HG02610 (cell line): ENCODE results near the gene TNK2.

ENCODE experiments used
- ATAC-seq: cut with Tn5 transposase; IDR thresholded peaks from one replicate; pipeline ENCODE4 v1.9.1; 2021; ENCODE audit warnings: mild to moderate bottlenecking, moderate library complexity; ENCODE audit not compliant: unreplicated experiment

Gene TNK2

DNA sequence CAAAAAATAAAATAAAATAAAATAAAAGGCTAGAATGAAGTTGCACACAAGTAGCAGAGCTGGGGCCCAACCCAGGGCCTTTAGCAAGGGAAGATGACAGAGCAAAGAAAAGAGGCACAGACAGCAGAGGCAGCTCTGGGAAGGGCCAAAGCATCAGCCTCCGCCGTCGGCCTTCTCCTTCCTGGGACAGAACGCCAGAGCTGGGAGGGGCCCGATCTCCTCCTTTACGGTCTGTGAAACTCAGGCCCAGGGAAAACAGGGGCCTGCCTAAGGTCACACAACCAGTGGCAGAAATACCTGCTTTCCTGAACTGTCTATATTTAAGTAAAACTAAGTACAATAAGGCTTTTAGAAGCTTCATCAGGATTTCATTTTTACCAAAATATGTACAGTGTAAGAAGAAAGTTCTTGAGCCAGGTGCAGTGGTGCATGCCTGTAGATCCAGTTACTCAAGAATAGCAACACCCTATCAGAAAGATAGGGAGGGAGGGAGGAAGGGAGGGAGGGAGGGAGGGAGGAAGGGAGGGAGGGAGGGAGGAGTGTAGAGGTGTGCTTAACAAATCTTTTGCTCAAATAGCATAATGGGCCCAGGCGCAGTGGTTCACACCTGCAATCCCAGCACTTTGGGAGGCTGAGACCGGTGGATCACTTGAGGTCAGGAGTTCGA lies 53.6 kb downstream of the TNK2 start:
- ATAC-seq: no peak

- ATAC-seq: no peak
Observed at GRCh38 chr3:195853996-195854395, 54.4 kb downstream of the TNK2 start.

DNA sequence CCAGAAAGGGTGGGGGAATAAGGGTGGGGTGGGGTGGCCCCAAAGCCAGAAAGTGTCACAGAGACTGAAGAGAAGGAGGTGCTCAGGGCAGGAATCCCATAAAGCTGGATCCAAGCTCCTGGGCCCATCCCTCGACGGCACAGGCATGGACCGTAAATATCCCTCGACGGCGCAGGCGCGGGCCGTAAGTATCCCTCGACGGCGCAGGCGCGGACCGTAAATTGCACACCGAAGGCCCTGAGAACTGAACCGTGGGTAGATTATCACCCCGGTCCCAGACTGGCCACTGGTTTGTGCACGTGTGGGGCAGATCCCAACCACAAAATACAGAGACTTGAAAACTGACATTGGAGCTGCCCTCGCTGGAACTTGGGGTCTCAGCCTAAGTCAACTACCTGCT lies 55.3 kb downstream of the TNK2 start:
- no peak for ATAC-seq

DNA sequence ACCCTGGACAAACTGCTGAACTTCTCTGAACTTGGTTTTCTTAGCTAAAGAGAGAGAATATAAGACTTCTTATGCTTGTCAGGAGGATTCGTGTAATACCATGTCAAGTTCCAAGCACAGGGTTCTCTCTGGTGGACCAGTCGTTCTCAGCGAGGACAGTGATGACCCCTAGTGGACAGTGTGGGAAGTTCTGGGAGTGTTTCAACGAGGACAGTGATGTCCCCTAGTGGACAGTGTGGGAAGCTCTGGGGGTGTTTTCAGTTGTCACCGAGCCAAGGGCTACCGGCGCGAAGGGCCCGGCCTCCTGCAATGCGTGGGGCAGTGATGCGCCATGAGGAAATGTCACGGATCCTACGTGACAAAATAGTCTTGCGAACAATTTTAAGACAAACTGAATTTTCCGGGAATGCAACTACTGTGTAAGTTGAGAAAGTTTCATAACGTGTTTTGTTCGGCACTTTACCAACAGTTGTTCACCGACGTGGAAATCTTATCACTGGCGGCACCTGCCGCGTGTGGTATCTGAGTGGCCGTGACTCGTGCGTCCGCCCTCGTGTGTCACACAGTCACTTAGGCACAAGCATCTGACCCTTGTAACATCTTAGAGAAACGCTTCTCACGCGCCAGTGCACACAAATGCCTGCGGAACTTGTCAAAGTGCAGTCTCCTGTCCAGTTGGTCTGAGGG lies 57.4 kb downstream of the TNK2 start:
- peak; percentile 91 for ATAC-seq

- ATAC-seq: no peak
Observed at GRCh38 chr3:195849322-195850074, 58.9 kb downstream of the TNK2 start.

- ATAC-seq: no peak
Observed at GRCh38 chr3:195847055-195847950, 61.0 kb downstream of the TNK2 start.

- no peak for ATAC-seq
Observed at GRCh38 chr3:195845483-195845882, 62.9 kb downstream of the TNK2 start.

DNA sequence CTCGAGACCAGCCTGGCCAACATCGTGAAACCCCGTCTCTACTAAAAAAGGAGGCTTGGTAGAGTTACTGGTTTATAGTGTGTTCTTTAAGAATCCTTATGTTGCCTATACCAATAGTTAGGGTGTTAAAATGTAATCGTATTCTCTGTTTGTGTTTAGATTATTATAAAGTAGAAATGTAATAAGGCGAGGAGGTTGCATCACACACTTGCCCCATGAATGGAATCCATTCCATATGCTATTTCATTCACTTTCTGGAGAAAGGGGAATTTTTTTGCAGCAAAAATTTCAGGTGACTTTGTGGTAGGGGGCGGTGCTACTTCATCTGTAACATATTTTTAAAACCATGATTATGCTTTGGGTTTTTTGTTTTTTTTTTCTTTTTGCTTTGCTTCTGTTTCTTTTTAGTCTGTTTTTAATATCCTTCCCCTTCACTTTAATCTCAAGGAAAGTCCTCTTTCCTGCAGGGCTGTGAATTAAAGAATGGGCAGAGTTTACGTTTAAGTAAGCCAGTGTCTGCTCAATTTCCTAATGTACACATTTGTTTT lies 63.6 kb downstream of the TNK2 start:
- ATAC-seq: no peak

GRCh38 chr3:195839260-195840010 lies 68.9 kb downstream of the TNK2 start:
- ATAC-seq: no peak

GRCh38 chr3:195838714-195839113 lies 69.6 kb downstream of the TNK2 start:
- ATAC-seq: peak; percentile 63

DNA sequence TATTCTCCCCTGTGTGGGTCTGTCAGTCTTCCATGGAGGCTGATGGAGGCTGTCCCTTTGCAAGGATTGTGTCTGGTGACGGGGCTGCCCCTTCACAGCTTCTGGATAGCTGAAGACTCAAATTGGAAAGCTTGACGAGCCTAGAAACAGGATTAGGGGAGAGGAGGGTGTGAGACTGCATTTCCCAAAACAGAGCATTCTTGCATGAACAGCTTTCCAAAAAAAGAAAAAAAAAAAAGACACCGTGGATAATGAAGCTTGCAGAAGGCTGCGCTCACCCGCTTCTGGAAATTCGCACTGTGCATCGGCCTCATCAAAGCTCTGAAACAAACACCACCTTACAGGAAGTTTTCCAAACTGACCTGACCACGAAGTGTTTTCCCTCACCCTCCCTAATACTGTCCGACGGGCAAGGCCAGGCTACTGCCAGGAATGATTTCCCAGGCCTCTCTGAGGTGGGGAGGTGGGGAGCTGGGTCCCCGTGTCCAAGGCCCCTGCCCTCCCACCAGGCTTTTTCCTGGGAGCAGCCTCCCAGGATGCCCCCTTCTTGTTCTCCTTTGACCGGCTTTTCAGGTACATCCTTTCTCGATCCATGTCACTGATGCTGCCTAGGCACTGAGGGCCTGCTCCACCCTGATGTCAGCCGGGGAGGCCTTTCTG lies 71.7 kb downstream of the TNK2 start:
- ATAC-seq: no peak

- ATAC-seq: no peak
Observed at GRCh38 chr3:195835791-195836190, 72.6 kb downstream of the TNK2 start.

- no peak for ATAC-seq
Observed at GRCh38 chr3:195834675-195835583, 73.4 kb downstream of the TNK2 start.

GRCh38 chr3:195829897-195830254 lies 78.5 kb downstream of the TNK2 start:
- ATAC-seq: no peak

GRCh38 chr3:195828762-195829161 lies 79.6 kb downstream of the TNK2 start:
- ATAC-seq: no peak

DNA sequence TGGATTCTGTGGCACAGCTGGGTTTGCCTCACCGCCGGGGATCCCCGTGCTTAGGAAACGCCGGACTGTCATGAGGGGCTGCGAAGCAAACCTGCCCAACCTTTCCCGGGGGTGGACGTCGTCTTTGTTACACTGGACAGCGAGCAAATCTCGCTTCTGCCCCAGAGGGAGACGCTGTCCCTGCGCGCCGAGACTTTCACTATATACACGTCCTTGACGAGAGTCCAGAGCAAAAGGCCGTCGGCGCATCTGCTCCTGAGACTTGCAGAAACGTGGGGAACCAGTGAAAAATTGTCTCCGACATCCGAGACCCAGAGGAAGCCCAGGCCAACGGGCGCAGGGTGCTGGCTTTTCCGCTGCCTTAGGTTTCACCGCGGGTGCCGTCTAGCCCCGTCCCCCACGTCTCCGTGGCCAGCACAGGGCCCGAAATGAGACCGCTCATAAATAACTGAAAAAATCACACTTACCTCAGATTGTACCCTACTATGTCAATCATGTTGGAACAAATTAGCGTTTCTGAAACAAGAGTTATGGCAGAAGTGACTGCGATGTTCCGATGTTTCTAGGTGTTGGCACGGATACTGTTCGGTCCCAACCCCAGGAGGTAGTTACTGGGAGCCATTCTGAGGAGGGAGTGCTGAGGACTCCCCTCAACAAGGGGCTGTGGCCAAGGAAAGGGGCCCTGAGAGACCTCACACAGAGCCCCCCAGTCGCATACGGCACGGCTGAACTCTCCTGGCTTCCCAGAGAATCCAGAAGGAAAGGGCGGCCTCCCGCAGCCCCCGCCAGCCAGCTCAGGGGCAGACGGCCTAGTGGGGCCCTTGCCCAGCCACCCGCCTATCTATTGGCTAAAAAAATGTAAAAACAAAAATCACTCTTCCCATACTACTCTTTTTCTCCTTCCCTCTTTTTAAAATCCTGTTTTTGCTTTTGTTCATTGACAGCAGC lies 82.2 kb downstream of the TNK2 start:
- ATAC-seq: no peak

DNA sequence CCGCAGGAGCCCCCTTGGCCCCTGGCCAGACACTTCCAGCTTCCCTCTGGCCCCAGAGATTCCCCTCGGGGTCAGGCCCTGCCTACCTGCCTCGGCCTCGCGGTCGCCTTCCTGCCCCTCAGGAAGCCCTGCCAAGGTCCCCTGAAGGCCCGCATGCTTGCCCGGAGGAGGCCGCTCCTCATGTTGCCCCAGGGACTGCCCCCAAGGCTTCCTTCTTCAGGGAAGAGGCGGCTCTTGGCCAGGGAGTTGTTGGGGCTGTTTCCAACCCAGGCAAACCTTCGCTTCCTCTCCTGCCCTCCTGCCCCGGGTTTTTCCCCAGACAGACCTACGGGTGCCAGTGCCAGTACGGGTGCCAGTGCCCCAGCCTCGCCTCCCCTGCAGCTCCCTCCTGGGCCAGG lies 83.2 kb downstream of the TNK2 start:
- ATAC-seq: no peak
